GM18517 (cell line): Measurements from ENCODE around the gene SLC45A2.
"Not testable (repeated sequence)": the region's sequence is repeated elsewhere in the genome, so short reads cannot be mapped to it uniquely, and the experiment has no call there.

Source experiments
- ATAC-seq: cut with Tn5 transposase; IDR thresholded peaks from one replicate; pipeline ENCODE4 v1.9.1; 2021; ENCODE audit warnings: mild to moderate bottlenecking, moderate library complexity; ENCODE audit not compliant: unreplicated experiment

SLC45A2 gene

GRCh38 chr5:33969572-33970452 lies 14.7 kb downstream of the SLC45A2 start:
- peak; percentile 77 for ATAC-seq

- no peak for ATAC-seq
These were observed 16.1 kb downstream of the SLC45A2 start for GRCh38 chr5:33968211-33969005.

GRCh38 chr5:33966805-33967204 lies 17.7 kb downstream of the SLC45A2 start:
- no peak for ATAC-seq

- ATAC-seq: no peak
These were observed 20.3 kb downstream of the SLC45A2 start for GRCh38 chr5:33964132-33964700.

- ATAC-seq: no peak
These were observed 26.3 kb downstream of the SLC45A2 start for GRCh38 chr5:33958176-33958575.

- ATAC-seq: no peak
These were observed 26.8 kb downstream of the SLC45A2 start for GRCh38 chr5:33957577-33958150.

- not testable (repeated sequence) for ATAC-seq
These were observed 32.3 kb downstream of the SLC45A2 start for GRCh38 chr5:33952175-33952574.

GRCh38 chr5:33944543-33945132 lies 39.9 kb downstream of the SLC45A2 start:
- no peak for ATAC-seq

GRCh38 chr5:33941090-33941489 lies 43.4 kb downstream of the SLC45A2 start:
- no peak for ATAC-seq

- no peak for ATAC-seq
These were observed 44.8 kb downstream of the SLC45A2 start for GRCh38 chr5:33939556-33940262.

GRCh38 chr5:33938881-33939280 lies 45.6 kb downstream of the SLC45A2 start:
- no peak for ATAC-seq

GRCh38 chr5:33938507-33938796 lies 46.0 kb downstream of the SLC45A2 start:
- no peak for ATAC-seq

GRCh38 chr5:33937707-33938506 lies 46.6 kb downstream of the SLC45A2 start:
- no peak for ATAC-seq

GRCh38 chr5:33937017-33937706 lies 47.3 kb downstream of the SLC45A2 start:
- ATAC-seq: no peak

GRCh38 chr5:33936381-33937016 lies 48.0 kb downstream of the SLC45A2 start, which contains the start of gene RXFP3:
TSS of gene RXFP3 (plus strand) at chr5:33936386. CDS start at chr5:33936741, 355 bp downstream.
- no peak for ATAC-seq

- ATAC-seq: no peak
These were observed 48.5 kb downstream of the SLC45A2 start for GRCh38 chr5:33936004-33936380.

- ATAC-seq: peak; percentile 34
These were observed 50.3 kb downstream of the SLC45A2 start for GRCh38 chr5:33934176-33934575.

- ATAC-seq: peak; percentile 92
These were observed 50.7 kb downstream of the SLC45A2 start for GRCh38 chr5:33933723-33934169.
